Sciatic nerve (tissue), 2 donors: ENCODE results near the gene SLC29A3. TPM values are rescaled to one million over a fixed set of nuclear protein-coding genes. Genes with fewer than 3 reads are reported as not detected.

Source experiments
- ATAC-seq: fragments of 200-7000 bp; cut with Tn5 transposase; one replicate; pipeline ENCODE4 v1.9.1; 2020; ENCODE audit warnings: mild to moderate bottlenecking, moderate library complexity
- DNase-seq: peaks from one replicate; pipeline ENCODE4 v3.0.0-alpha.2; 2020; ENCODE audit warnings: low spot score
- intact Hi-C: fragments of 100-400 bp; cut with DNase I; formaldehyde crosslinking; loops from one replicate; pipeline ENCODE4 v1.14.2; 2022
- total RNA-seq: library from RNA; stranded (reverse); fragmentation: NEBNext Ultra II Directional; extraction: Animal tissue kit (Norgen Biotek cat#: 25700); gene quantifications from one replicate; pipeline ENCODE4 v1.2.1, GENCODE V29; 2021
- donor health status: DM: no; HTN: no; CAD: no.
- donor health status: DM: no; HTN: no; CAD: no.

SLC29A3 gene
- total RNA-seq, 1 donor from 2014 or later: 8.7 TPM

GRCh38 chr10:71374481-71375233 lies 55.6 kb downstream of the SLC29A3 start:
- DNase-seq: no peak
- no peak for ATAC-seq
- intact Hi-C loops: no loop called here

DNA sequence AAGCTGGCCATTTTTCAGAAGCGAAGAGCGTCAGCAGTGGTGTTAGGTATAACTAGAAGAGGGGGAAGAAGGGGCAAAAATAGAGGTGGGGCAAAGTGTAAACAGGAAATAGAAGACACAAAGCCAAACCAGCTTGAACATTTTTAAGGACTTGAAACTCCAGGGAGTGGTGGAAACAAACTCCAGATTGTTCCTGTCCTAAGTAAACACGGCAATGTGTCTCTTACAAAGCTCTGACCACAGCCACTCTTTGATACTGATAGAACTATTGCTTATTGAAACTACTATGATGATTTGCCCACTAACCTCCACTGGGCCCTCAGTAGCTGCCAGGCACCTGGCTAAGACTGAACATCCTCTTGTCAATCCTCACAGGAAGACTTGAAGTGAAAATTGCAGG lies 56.9 kb downstream of the SLC29A3 start:
- ATAC-seq (no peak), DNase-seq (no peak)
- intact Hi-C loops: no loop called here

- no peak for DNase-seq
- ATAC-seq: no peak
- intact Hi-C loops: no loop called here
Measured at GRCh38 chr10:71378336-71379117, 59.5 kb downstream of the SLC29A3 start.

- no peak for ATAC-seq
- no peak for DNase-seq
- intact Hi-C loops: no loop called here
Measured at GRCh38 chr10:71379118-71379766, 60.2 kb downstream of the SLC29A3 start.

GRCh38 chr10:71380841-71381240 lies 61.8 kb downstream of the SLC29A3 start:
- no peak for ATAC-seq
- intact Hi-C loops: loop anchor here (10.0 kb wide), 1 partner anchor 514 kb away; no protein-coding TSS in a partner anchor

DNA sequence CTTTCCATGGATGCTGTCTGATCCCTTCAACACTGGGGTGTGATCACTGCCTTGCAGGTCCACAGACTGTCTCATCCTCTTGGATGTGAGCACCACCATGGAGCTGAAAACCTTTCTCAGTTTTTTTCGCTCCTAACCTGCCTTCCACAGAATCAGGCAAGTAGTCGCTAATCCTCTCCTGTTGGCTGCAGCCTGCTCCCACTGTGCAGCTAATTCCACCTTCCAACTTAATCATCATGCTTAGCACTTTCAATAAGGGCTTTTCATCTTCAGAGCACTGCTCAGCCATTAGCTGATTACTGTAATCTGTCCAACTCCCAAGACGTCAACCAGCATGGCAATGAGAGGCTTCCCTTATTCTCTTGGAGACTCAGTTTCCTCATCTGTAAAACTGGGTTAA lies 62.6 kb downstream of the SLC29A3 start:
- ATAC-seq (no peak), DNase-seq (no peak)
- intact Hi-C loops: loop anchor here (10.0 kb wide), 1 partner anchor 513 kb away; no protein-coding TSS in a partner anchor

More at GRCh38 chr10:71380841-71381240, 61.8 kb downstream of the SLC29A3 start:
- DNase-seq: no peak

DNA sequence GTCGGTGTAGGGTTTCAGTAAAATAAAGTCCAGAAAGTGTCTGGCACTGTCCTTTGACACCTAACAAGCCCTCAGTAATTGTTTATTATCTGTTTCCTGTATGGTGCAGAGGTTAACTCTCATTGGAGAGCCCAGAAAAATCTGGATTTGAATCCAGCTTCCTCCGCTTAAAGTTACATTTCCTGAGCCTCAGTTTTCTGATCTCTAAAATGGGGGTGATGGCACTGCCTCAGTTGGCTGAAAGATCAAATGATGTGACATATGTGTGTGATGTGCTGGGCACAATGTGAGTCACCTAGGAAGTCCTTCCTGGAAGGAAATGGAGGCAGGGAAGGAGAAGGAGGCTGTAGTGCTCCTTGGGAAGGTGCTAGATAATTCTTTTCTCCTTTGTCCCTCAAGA lies 63.0 kb downstream of the SLC29A3 start:
- intact Hi-C loops: loop anchor here (10.0 kb wide), 1 partner anchor 513 kb away; no protein-coding TSS in a partner anchor
- DNase-seq (no peak), ATAC-seq (no peak)

DNA sequence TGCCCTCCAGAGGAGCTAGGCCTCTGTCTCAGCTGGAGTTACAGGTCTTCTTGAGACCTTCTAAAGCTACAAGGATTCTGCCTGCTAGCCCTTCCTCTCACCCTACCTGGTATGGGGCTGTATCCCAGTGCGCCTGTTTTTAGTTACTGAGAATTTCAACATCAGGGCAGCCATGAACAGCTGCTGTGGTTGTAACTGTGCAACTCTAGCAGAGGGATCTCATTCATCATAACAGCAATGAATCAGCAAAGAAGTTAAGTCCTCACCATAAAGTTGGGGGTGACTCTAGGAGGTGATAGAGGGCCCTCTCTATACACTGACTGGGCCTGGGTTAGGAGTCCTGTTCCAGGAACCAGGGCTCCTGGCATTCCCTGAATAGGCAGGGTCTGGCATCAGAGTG lies 63.7 kb downstream of the SLC29A3 start:
- ATAC-seq (no peak), DNase-seq (no peak)
- intact Hi-C loops: loop anchor here (10.0 kb wide), 1 partner anchor 512 kb away; no protein-coding TSS in a partner anchor

DNA sequence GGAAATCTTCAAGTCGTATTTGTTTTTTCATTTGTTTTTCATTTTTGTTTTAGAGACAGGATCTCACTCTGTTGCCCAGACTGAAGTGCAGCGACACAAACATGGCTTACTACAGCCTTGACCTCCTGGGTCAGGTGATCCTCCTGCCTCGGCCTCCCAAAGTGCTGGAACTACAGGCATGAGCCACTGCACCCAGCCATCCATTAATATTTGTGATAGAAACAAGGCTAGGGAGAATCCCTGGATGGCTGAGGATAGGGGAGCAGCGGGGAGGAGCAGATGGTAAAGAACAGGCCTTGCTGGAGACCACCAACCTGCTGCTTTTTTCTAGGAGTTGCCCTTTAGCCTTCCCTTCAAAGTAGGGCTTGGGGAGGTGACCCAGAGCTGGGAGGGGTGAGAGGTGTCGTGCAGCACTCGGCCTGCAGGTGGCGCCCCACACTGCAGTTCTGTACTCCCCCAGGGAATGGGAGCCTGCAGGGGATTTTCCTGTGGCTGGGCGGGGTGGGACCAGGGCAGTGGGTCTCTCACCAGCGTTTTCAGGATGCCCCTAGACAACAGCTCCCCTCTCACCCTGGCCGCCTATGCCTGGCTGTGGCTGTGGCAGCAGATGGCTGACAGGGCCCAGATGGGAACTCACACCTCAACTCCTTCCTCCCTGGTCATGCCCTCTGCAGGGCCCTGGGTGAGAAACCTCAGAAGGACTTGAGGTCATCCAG lies 65.1 kb downstream of the SLC29A3 start:
- peak; percentile 89 for ATAC-seq
- DNase-seq: peak; percentile 85
- intact Hi-C loops: loop anchor here (10.0 kb wide), 1 partner anchor 511 kb away; no protein-coding TSS in a partner anchor

DNA sequence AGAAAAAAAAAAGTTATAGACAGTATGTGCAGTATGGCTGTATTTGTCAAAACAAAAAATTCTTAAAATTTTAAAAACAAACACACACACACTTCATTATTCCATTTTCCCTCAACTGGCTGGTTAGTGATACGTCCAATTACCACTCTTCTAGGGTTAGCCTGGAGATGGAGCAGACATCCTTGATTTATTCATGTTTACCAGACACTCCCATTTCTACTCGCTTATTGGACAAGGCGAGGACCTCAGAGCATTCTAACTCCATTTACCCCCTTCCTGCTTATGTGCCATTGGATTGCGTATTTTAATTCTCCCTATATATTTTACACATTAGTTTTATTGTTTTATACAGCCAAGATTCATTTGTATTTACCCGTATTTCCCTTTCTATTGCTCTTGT lies 69.1 kb downstream of the SLC29A3 start:
- intact Hi-C loops: loop anchor here (10.0 kb wide), 1 partner anchor 507 kb away; no protein-coding TSS in a partner anchor
- ATAC-seq: no peak
- no peak for DNase-seq

GRCh38 chr10:71388583-71389310 lies 69.7 kb downstream of the SLC29A3 start:
- intact Hi-C loops: loop anchor here (10.0 kb wide), 1 partner anchor 506 kb away; no protein-coding TSS in a partner anchor
- no peak for ATAC-seq
- DNase-seq: peak; percentile 26

DNA sequence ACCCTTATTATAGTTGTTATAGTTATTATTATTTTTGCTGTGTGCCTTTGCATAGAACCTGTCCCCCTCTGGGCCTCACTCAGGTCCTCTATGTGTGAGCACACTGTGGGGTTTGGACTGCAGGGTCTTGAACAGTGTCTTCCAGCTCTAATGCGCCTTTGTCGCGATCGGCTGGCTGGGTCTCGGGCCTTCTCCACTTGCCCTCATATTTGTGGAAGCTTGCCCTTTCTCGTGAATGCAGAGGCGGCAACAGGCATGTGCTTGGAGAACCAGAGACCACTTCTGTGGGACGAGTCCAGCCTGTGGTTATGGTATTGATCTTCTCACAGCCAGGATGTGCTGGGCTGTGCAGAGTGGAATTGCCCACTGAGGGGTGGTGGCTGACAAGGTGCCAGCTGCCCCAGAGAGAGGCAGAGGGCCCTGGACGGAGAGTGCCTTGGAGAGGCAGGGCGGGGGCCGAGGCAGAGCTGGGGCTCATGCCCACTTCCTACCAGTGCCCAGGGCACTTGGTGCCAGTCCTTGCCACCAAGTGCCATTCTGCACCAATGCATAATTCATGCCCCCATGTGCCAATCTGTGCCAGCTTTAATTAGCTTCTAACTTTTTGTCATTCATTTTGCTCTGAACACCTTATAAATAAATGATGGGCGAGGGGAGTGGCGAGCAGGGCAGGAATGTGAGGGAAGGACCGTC lies 70.9 kb downstream of the SLC29A3 start:
- peak; percentile 55 for DNase-seq
- intact Hi-C loops: loop anchor here (10.0 kb wide), 1 partner anchor 505 kb away; no protein-coding TSS in a partner anchor
- ATAC-seq: no peak

- DNase-seq: peak; percentile 49
- intact Hi-C loops: no loop called here
- ATAC-seq: no peak
Measured at GRCh38 chr10:71390461-71390835, 71.4 kb downstream of the SLC29A3 start.

DNA sequence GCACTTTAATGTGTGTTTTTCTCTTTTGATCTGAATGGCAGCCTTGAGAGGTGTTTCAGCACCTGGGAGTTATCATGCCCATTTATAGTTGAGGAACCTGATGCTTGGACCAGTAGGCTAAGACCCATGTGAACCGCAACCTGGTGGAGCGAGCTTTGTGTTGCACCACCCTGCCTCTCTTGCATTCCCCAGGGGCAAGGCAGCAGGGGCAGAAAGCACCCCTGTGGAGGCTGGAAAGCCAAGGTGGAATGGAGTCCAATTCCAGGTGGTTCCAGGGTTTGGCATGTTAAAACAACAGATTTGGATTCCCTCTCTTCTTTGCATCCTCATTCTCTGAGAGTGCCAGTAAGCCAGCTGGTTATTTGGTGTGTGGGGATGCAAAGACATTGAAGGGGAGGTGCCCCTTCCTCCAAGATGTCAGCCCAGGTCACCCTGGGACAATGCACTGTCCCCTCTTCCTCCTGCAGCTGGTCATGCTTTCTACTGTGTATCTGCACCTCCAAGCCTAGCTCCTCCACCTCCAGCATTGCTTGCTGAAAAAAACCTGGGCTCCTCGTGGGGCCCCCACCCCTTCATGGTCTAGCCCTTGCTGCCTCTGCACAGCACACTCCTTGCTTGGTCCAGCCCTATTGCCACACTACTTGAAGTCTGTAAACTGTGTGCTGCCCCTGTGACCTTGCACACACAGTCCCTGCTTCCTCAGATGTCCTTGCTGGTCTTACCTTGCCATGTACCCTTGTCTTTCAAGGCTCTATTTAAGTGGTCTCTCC lies 72.0 kb downstream of the SLC29A3 start:
- intact Hi-C loops: no loop called here
- no peak for ATAC-seq
- peak; percentile 17 for DNase-seq

DNA sequence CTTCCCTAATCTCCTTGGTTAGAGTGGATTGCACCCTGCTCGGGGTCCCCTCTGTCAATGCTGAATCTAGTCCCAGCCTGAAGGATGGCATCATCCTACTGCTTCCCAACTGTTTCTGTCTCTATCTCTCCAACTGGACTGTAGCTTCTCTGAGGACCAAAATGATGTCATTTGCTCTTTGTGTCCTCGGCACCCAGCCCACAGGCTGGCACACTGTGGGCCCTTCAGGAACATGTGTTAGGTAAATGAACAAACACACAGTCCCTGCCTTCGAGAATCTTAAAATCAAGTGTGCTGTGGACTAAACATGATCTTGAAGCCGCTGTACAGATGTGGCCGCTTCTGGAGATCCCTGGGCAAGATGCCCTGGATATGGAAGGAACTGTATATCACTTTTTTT lies 72.6 kb downstream of the SLC29A3 start:
- ATAC-seq (no peak), DNase-seq (peak; percentile 17)
- intact Hi-C loops: no loop called here

GRCh38 chr10:71392292-71392691 lies 73.2 kb downstream of the SLC29A3 start:
- intact Hi-C loops: no loop called here
- no peak for ATAC-seq
- peak; percentile 27 for DNase-seq
